NCI-H1694 treated with DMSO at 0.1 percent for 48 hours (cell line): ENCODE measurements around the gene MT1M.
A peak's percentile ranks its signal among the peaks of the same experiment; 100 is the strongest.
"Not testable (repeated sequence)": the region's sequence is repeated elsewhere in the genome, so short reads cannot be mapped to it uniquely, and the experiment has no call there.

Experiments used
- DNase-seq: peaks from one replicate; lab custom pipeline; 2025; lab: John Stamatoyannopoulos, UW

Gene MT1M

DNA sequence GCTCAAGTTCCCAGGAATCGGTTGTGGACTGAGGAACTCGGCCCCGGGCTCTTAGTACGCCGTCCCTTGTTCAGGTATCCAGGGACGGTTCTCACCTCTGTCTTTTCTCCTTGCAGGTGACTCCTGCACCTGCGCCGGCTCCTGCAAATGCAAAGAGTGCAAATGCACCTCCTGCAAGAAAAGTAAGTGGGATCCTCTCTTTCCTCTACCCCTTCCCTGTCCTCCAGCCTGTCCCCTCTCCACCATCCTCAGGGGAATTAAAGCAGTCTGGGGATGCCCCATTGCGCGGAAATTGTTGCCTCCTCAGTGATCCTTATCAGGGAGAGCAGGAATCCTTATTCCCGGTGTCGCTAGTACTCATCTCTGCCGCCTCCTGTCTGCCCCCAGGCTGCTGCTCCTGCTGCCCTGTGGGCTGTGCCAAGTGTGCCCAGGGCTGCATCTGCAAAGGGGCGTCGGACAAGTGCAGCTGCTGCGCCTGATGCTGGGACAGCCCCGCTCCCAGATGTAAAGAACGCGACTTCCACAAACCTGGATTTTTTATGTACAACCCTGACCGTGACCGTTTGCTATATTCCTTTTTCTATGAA, 23.5 kb upstream of the MT1M start:
- no peak for DNase-seq

GRCh38 chr16:56609463-56609921, 23.0 kb upstream of the MT1M start:
- DNase-seq = peak; percentile 38

- DNase-seq = no peak
Observed at GRCh38 chr16:56610017-56610608, 22.3 kb upstream of the MT1M start.

GRCh38 chr16:56610609-56611111, 21.8 kb upstream of the MT1M start:
- no peak for DNase-seq

GRCh38 chr16:56611281-56611833, 21.1 kb upstream of the MT1M start:
- no peak for DNase-seq

GRCh38 chr16:56613706-56614105, 18.8 kb upstream of the MT1M start:
- DNase-seq = no peak

DNA sequence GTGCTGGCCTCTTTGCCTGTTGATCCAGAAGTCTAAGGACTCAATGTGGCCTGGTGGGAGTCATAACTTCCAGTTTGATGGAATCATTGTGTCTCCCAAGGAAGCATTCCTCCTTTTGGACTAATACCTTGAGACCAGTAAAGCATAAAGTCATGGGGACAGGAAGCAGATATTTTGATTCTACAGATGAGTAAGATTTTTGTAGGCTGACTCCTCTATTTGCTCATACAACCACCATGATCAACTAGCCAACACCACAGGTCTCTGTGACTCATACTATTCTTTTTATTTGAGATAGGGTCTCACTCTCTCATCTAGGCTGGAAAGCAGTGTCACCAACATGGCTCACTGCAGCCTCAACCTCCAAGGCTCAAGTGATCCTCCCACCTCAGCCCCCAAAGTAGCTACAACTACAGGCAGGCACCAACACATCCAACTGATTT, 17.9 kb upstream of the MT1M start:
- no peak for DNase-seq

DNA sequence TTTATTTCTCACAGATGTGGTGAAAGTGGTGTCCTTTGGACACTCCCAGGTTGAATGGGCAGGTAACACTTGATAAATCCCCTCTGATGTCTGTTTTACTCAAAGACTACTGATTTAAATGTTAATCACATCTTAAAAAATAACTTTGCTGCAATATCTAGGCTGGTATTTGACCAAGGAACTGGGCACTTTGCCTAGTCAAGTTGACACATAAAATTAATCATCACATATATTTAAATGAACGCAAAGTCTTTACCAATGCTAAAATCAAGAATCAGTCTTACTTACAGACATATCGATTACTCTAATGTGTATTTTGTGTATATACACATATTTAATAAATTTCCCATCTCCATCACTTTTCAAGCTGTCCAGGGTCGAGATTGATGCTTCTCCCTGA, 17.1 kb upstream of the MT1M start:
- DNase-seq = no peak

DNA sequence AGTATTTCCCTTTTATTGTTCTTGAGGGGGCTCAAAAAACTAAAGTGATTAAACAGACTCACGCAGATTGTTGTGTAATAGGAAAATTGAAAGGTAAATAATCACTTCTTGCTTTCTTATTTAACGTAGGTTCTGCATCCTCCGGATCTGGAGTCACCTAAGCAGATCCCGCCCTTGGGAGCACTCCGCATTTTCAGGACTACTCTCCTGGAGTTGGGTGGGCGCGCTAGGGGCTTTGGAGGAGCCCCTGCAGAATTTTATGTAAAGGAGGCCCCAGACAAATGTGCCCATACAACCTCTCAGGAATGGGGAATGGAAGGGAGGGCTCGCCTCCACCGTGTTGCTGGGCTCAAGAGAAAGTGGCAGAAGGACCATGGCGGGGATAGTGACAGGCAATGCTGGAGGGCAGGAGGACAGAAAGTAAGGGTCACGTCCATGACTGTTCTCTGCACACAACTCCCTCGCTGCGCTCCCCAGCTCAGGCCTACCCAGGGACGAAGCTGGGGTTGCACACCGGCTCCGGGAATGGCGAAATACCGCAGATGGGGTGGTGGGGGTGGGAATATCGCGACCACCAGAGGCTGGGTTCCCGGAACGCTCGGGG, 15.7 kb upstream of the MT1M start:
- no peak for DNase-seq

DNA sequence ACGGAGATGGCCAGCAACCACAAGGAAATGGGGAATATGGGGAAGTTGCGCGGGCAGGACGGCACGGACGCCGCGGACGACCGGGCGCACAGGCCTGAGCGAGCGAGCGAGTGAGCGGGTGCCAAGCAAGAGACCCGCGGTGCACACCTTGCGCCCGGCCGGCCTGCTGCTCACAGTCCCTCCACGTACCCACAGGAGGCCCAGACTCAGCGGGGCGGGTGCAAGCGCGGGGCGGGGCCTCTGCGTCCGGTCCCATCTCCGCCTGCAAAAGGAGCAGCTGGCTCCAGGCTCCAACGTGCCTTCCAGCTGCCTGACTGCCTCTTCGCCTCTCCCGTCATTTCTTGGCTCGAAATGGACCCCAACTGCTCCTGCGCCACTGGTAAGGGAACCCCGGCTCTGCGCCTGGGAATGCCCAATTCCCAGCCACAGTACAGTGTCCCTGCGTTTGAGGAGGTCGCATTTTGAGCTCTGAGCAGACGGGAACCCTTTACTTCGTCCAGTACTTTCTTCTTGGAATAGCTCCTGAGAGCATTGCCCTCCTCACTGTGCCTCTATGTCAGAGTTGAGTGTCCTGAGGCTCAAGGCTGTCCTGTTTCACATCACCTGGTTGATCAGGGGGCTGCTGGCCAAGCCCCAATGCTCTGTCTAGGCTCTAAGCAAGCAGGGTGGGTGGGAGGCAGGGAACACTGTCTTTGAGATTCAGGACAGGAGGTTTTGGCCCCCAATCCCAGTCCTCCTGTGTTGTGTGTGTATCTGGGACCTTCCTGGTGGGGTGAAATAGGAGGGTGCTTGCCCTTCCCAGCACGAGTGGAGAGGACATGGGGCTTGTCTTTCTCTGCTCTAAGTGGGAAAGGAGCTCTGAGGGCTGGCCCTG, 15.0 kb upstream of the MT1M start:
- no peak for DNase-seq

DNA sequence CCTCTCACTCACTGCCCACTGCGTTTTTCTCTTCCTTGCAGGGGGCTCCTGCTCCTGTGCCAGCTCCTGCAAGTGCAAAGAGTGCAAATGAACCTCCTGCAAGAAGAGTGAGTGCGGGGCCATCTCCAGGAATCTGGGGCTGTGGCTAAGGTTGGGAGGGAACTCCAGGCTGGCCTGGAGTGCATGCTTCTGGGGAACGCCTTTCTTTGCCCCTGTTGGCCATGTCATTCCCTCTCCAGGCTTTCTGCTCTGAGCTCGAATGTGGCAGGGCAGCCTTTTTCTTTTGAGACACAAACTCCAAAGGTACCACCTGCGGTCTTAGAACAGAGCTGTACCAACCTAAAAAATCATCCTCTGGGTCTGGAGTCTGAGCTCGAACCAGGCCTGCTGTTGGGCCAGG, 14.3 kb upstream of the MT1M start:
- DNase-seq = no peak

DNA sequence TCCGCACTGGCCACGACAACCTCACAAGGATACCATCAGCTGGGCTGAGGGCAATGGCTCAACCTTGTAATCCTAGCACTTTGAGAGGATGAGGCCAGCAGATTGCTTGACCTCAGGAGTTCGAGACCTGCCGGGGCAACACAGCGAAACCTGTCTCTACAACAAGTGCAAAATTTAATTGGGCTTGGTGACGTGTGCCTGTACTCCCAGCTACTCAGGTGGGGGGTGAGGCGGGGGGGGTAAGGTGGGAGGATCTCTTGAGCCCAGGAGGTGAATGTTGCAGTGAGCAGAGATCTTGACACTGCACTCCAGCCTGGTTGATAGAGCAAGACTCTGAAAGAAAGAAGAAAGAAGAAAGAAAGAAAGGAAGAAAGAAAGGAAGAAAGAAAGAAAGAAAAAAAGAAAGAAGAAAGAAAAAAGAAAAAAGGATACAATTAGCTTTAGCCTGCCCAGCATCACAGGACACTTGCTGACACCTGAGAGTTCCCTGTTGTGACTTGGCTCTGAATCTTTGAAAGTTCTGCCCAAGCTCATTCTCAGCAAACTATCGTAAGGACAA, 12.0 kb upstream of the MT1M start:
- no peak for DNase-seq

DNA sequence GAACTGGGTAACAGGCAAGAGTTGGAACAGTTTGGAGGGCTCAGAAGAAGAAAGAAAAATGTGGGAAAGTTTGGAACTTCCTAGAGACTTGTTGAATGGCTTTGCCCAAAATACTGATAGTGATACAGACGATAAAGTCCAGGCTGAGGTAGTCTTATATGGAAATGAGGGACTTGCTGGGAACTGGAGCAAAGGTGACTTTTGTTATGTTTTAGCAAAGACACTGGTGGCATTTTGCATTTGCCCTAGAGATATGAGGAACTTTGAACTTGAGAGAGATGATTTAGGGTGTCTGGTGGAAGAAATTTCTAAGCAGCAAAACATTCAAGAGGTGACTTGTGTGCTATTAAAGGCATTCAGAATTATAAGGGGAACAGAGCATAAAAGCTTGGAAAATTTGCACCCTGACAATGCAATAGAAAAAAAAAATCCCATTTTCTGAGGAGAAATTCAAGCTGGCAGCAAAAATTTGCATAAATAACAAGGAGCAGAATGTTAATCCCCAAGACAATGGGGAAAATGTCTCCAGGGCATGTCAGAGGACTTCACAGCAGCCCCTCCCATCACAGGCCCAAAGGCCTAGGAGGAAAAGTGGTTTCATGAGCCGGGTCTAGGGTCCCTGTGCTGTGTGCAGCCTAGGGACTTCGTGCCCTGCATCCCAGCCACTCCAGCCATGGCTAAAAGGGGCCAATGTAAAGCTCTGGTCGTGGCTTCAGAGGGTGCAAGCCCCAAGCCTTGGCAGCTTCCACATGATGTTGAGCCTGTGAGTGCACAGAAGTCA, 10.6 kb upstream of the MT1M start:
- DNase-seq = not testable (repeated sequence)

DNA sequence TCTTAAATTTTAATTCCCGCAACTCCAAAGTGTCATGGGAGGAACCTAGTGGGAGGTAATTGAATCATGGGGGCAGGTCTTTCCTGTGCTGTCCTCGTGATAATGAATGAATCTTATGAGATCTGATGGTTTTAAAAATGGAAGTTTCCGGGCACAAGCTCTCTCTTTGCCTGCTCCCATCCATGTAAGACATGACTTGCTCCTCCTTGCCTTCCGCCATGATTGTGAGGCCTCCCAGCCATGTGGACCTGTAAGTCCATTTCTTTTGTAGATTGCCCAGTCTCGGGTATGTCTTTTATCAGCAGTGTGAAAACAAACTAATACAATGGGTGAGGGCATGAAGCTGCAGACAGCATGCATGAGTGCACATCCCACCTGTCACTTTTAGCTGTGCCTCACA, 9.3 kb upstream of the MT1M start:
- DNase-seq = not testable (repeated sequence)

GRCh38 chr16:56623637-56624036, 8.8 kb upstream of the MT1M start:
- no peak for DNase-seq

- no peak for DNase-seq
Observed at GRCh38 chr16:56625140-56625942, 7.1 kb upstream of the MT1M start, which contains the start of gene MT1E. TSS of gene MT1E (plus strand) at chr16:56625781. CDS start at chr16:56625852, 71 bp downstream.

- DNase-seq = no peak
Observed at GRCh38 chr16:56625943-56626654, 6.4 kb upstream of the MT1M start.

DNA sequence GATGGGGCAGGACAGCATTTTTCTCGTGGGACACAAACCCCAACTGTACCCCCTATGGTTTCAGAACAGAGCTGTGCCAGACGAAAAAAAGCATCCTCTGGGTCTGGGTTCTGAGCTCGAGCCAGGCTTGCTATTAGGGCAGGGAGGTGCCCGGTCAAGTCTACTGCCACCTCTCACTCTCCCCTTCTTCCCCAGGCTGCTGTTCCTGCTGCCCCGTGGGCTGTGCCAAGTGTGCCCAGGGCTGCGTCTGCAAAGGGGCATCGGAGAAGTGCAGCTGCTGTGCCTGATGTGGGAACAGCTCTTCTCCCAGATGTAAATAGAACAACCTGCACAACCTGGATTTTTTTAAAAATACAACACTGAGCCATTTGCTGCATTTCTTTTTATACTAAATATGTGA, 5.8 kb upstream of the MT1M start:
- DNase-seq = no peak
